ENCODE data around the gene DAB2IP.

DAB2IP gene

GRCh38 chr9:121811751-121812150 lies 160.3 kb downstream of the DAB2IP start:
- no peak overlapping the region for H3K4me3 ChIP-seq (ENCODE audit: low read depth, low read length)
- no peak for DNase-seq (ENCODE audit: low read depth)
- no peak for TF ChIP-seq CTCF (IDR thresholded peaks at IDR 0.05; ENCODE audit: insufficient read depth, low read depth, low read length, missing control alignments)

- H3K4me3 ChIP-seq (ENCODE audit: low read depth, low read length), result no peak overlapping the region
- TF ChIP-seq CTCF (IDR thresholded peaks at IDR 0.05; ENCODE audit: insufficient read depth, low read depth, low read length, missing control alignments), result no peak
- no peak for DNase-seq (ENCODE audit: low read depth)
Observed at GRCh38 chr9:121812159-121812735, 160.8 kb downstream of the DAB2IP start.

GRCh38 chr9:121813519-121814210 lies 162.2 kb downstream of the DAB2IP start:
- no peak overlapping the region for H3K4me3 ChIP-seq (ENCODE audit: low read depth, low read length)
- DNase-seq (ENCODE audit: low read depth), result no peak
- TF ChIP-seq CTCF (IDR thresholded peaks at IDR 0.05; ENCODE audit: insufficient read depth, low read depth, low read length, missing control alignments), result no peak

- no peak for TF ChIP-seq CTCF (IDR thresholded peaks at IDR 0.05; ENCODE audit: insufficient read depth, low read depth, low read length, missing control alignments)
- no peak overlapping the region for H3K4me3 ChIP-seq (ENCODE audit: low read depth, low read length)
- no peak for DNase-seq (ENCODE audit: low read depth)
Observed at GRCh38 chr9:121814594-121814993, 163.2 kb downstream of the DAB2IP start.

- no peak for TF ChIP-seq CTCF (IDR thresholded peaks at IDR 0.05; ENCODE audit: insufficient read depth, low read depth, low read length, missing control alignments)
- H3K4me3 ChIP-seq (ENCODE audit: low read depth, low read length), result no peak overlapping the region
Observed at GRCh38 chr9:121815084-121815483, 163.7 kb downstream of the DAB2IP start.

GRCh38 chr9:121815546-121816448 lies 164.4 kb downstream of the DAB2IP start:
- TF ChIP-seq CTCF (IDR thresholded peaks at IDR 0.05; ENCODE audit: insufficient read depth, low read depth, low read length, missing control alignments), result no peak
- no peak overlapping the region for H3K4me3 ChIP-seq (ENCODE audit: low read depth, low read length)
- no peak for DNase-seq (ENCODE audit: low read depth)

More at GRCh38 chr9:121815084-121815483, 163.7 kb downstream of the DAB2IP start:
- no peak for DNase-seq (ENCODE audit: low read depth)
